ENCODE data around the gene CDON. TPM values are rescaled to one million over a fixed set of nuclear protein-coding genes. Genes with fewer than 3 reads are reported as not detected.

Gene CDON
- total RNA-seq, 1 donor from 2014 or later = 0.24 TPM

DNA sequence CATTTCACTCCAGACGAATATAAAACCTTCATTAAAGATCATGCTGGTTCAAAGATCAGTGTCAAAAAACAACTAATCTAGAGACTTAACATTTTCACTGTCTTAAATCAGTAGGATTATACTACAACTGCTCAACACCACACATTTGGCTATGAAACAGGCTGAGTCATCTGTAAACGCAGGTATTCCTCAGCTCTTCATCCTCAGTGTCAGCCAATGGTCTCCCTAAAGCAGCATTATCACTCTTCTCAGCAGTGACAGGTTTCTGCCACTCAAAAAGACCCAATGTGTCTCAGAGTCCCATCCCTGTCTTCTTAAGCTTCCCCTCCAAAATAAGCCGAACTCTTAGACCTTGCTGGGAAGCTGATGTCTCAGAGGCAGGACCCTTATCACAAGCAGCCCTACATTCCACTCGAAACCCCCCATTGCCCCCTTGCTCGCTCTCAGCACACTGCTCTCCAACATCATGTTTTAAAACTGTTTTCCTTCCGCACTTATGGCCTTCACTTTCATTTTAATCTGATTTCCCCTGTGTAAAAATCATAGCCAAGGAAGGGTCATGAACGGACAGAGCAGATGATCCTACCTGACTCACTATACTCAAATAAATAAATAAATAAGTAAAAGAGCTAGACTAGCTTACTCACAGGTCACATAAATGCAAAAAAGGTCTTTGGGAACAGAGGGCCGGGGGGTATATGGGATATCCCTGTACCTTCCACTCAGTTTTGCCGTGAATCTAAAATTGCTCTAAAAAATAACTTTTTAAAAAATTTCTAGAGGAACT, 23.0 kb downstream of the CDON start:
- Mint-ChIP-seq H3K4me3 (no peak overlapping the region), H3K27me3 (peaks cover 8% of the 10 kb centered on the region), H3K4me1 (no peaks in the 10 kb centered on the region), H3K9me3 (no peaks in the 10 kb centered on the region), H3K27ac (no peak overlapping the region), H3K36me3 (ENCODE audit: low read depth) (no peaks in the 10 kb centered on the region)
- no peak for TF ChIP-seq CTCF (IDR thresholded peaks at IDR 0.05)
- intact Hi-C loops (cut with micrococcal nuclease) = no loop called here
- ATAC-seq (ENCODE audit: low read depth) = no peak
- CTCF ChIA-PET = no interaction called here
- DNase-seq = no peak
- POLR2A ChIA-PET = no interaction called here

GRCh38 chr11:126035718-126036117, 26.9 kb downstream of the CDON start:
- ATAC-seq (ENCODE audit: low read depth) (no peak), DNase-seq (no peak)
- H3K27me3 Mint-ChIP-seq = peaks cover 25% of the 10 kb centered on the region
- no peaks in the 10 kb centered on the region for H3K4me1 Mint-ChIP-seq
- intact Hi-C loops (cut with micrococcal nuclease) = no loop called here
- TF ChIP-seq CTCF (IDR thresholded peaks at IDR 0.05) = no peak
- no peaks in the 10 kb centered on the region for H3K9me3 Mint-ChIP-seq
- H3K36me3 Mint-ChIP-seq (ENCODE audit: low read depth) = no peaks in the 10 kb centered on the region
- ChIA-PET CTCF (no interaction called here), POLR2A (no interaction called here)
- H3K4me3 Mint-ChIP-seq = no peak overlapping the region
- no peak overlapping the region for H3K27ac Mint-ChIP-seq

- TF ChIP-seq CTCF (IDR thresholded peaks at IDR 0.05) = no peak
- ATAC-seq (ENCODE audit: low read depth) (no peak), DNase-seq (no peak)
- H3K27ac Mint-ChIP-seq = no peak overlapping the region
- no peak overlapping the region for H3K4me3 Mint-ChIP-seq
- intact Hi-C loops (cut with micrococcal nuclease) = no loop called here
- H3K36me3 Mint-ChIP-seq (ENCODE audit: low read depth) = no peaks in the 10 kb centered on the region
- no peaks in the 10 kb centered on the region for H3K4me1 Mint-ChIP-seq
- H3K27me3 Mint-ChIP-seq = peaks cover 25% of the 10 kb centered on the region
- ChIA-PET CTCF (no interaction called here), POLR2A (no interaction called here)
- H3K9me3 Mint-ChIP-seq = no peaks in the 10 kb centered on the region
Measured at GRCh38 chr11:126034933-126035425, 27.7 kb downstream of the CDON start.

DNA sequence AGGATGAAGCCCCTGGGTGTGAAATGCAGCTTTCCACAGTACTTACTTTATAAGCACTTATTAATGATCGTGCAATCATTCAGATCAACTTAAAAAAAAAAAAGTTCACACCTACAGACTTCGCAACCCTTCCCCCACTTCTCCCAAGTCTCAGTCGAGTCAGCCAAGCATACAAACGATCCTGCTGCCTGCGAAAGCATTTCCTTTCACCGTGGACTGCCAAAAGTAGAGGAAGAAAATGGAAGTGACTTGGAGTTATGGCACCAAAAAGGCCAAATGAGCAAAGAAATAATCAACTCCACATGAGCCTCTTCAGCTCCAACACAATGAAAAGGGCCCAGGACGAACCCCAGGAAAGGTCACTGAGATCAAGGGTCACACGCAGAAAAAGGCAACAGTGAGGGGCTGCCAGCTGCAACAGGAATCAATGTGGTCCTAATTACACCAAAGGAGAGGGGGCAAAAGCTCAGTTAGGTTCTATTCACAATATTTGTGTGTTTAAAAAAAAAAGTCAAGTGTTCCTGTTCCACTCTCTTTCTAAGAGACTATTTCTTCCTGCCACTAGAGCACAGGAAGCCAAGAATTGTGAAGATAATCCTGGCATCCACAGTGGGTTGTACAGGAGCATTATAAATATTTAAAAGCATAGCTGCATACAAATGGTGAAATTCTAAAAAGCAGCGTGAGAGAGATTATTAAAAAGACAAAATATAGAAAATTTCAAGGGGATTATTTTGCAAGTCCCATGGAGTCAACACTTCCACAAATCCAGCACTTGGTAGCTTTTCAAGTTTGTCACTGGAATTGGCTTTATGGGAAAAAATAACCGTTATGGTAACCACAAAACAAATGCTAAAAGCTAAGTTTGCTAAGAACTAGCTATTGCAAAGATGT, 28.4 kb downstream of the CDON start:
- no peaks in the 10 kb centered on the region for H3K9me3 Mint-ChIP-seq
- H3K27me3 Mint-ChIP-seq = peaks cover 25% of the 10 kb centered on the region
- POLR2A ChIA-PET = no interaction called here
- TF ChIP-seq CTCF (IDR thresholded peaks at IDR 0.05) = no peak
- no peak overlapping the region for H3K4me3 Mint-ChIP-seq
- intact Hi-C loops (cut with micrococcal nuclease) = no loop called here
- no peaks in the 10 kb centered on the region for H3K4me1 Mint-ChIP-seq
- no peaks in the 10 kb centered on the region for H3K36me3 Mint-ChIP-seq (ENCODE audit: low read depth)
- ATAC-seq (ENCODE audit: low read depth) (no peak), DNase-seq (no peak)
- CTCF ChIA-PET = no interaction called here
- H3K27ac Mint-ChIP-seq = no peak overlapping the region

DNA sequence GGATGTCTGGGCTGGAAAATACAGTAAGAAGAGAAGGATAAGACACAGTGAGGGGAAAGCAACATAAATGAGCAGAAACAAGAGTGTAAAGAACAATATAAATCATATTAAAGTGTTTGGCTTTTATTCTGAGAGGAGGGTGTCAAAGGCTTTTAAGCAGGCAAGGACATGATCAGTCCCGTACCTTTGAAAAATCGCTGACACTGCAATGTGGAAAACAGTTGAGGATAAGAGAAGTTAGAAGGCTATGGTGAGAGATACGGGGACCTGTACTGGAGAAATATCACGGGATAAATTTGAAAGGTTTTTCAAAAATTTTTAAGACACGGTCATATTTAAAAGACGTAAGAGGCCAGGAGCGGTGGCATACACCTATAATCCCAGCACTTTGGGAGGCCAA, 30.3 kb downstream of the CDON start:
- no peak for DNase-seq

More for the DNA sequence above, 30.3 kb downstream of the CDON start:
- ChIA-PET POLR2A (no interaction called here), CTCF (no interaction called here)
- no peak overlapping the region for H3K4me3 Mint-ChIP-seq
- no peak for TF ChIP-seq CTCF (IDR thresholded peaks at IDR 0.05)
- intact Hi-C loops (cut with micrococcal nuclease) = no loop called here
- H3K27me3 Mint-ChIP-seq = peaks cover 20% of the 10 kb centered on the region
- no peaks in the 10 kb centered on the region for H3K4me1 Mint-ChIP-seq
- no peaks in the 10 kb centered on the region for H3K36me3 Mint-ChIP-seq (ENCODE audit: low read depth)
- H3K27ac Mint-ChIP-seq = no peak overlapping the region
- no peak for ATAC-seq (ENCODE audit: low read depth)
- H3K9me3 Mint-ChIP-seq = no peaks in the 10 kb centered on the region
